CD4-positive, alpha-beta T cell (primary cell): Measurements from ENCODE around the gene RNF115. TPM values are rescaled to one million over a fixed set of nuclear protein-coding genes. Genes with fewer than 3 reads are reported as not detected.

Experiments used
- ATAC-seq: fragments of 200-7000 bp; cut with Tn5 transposase; one replicate; pipeline ENCODE4 v1.10.0; 2022; ENCODE audit warnings: mild to moderate bottlenecking; ENCODE audit not compliant: poor library complexity
- CTCF ChIA-PET: fragments of 350-600 bp; sonication (Branson Sonifier 250); formaldehyde crosslinking; loops from one replicate; lab custom pipeline; 2021; ENCODE audit warnings: antibody characterized with exemption, inconsistent platforms; lab: Charles Lee
- POLR2A ChIA-PET: fragments of 350-600 bp; sonication (Branson Sonifier 250); formaldehyde crosslinking; loops from one replicate; lab custom pipeline; 2021; ENCODE audit warnings: antibody characterized with exemption, inconsistent platforms; lab: Charles Lee
- DNase-seq, 14 experiments: peaks; one replicate each; pipeline ENCODE4 v3.0.0-alpha.2; 2013 to 2020; ENCODE audit warnings: mixed read lengths in 2 of 14
- H3K27ac ChIP-seq, 2 donors: one replicate each; pipeline versions ENCODE4 v1.5.1 to v1.7.0; 2013; ENCODE audit warnings: low read length in 2 of 2, low read depth in 1 of 2, mild to moderate bottlenecking in 1 of 2
- H3K27me3 ChIP-seq, 2 experiments: 1 replicate in 1 of 2; 2 replicates in 1 of 2; pipeline versions ENCODE4 v1.6.1 to v1.7.0; 2013; ENCODE audit warnings: low read length in 2 of 2, control low read depth in 1 of 2, mild to moderate bottlenecking in 1 of 2, moderate library complexity in 1 of 2; ENCODE audit not compliant: insufficient read depth in 2 of 2, control insufficient read depth in 1 of 2
- H3K36me3 ChIP-seq: one replicate; pipeline ENCODE4 v1.6.1; 2013; ENCODE audit warnings: low read length, control low read depth; ENCODE audit not compliant: insufficient read depth
- H3K4me1 ChIP-seq: one replicate; pipeline ENCODE4 v1.6.1; 2013; ENCODE audit warnings: low read length, control low read depth; ENCODE audit not compliant: insufficient read depth
- H3K4me3 ChIP-seq: one replicate; pipeline ENCODE4 v1.5.1; 2013; ENCODE audit warnings: mild to moderate bottlenecking, low read length, moderate library complexity
- H3K9me3 ChIP-seq, 2 experiments: 1 replicate in 1 of 2; 2 replicates in 1 of 2; pipeline versions ENCODE4 v1.6.1 to v1.7.0; 2013; ENCODE audit warnings: low read length in 2 of 2, mild to moderate bottlenecking in 2 of 2, control low read depth in 1 of 2, moderate library complexity in 1 of 2; ENCODE audit not compliant: control insufficient read depth in 1 of 2, insufficient read depth in 1 of 2
- H3K27ac Mint-ChIP-seq: one replicate; pipeline ENCODE4 v1.8.0; 2020; ENCODE audit warnings: mixed read lengths
- H3K27me3 Mint-ChIP-seq: one replicate; pipeline ENCODE4 v1.8.0; 2021; ENCODE audit warnings: mixed read lengths
- H3K36me3 Mint-ChIP-seq: one replicate; pipeline ENCODE4 v1.8.0; 2021; ENCODE audit warnings: low read depth, mixed read lengths
- H3K4me1 Mint-ChIP-seq: one replicate; pipeline ENCODE4 v1.8.0; 2021; ENCODE audit warnings: low read depth, mixed read lengths
- H3K4me3 Mint-ChIP-seq: one replicate; pipeline ENCODE4 v1.8.0; 2020; ENCODE audit warnings: mild to moderate bottlenecking, mixed read lengths
- H3K9me3 Mint-ChIP-seq: one replicate; pipeline ENCODE4 v1.8.0; 2020; ENCODE audit warnings: mixed read lengths
- intact Hi-C, 2 experiments: fragments of 100-400 bp; cut with DNase I in 1 of 2; cut with micrococcal nuclease in 1 of 2; formaldehyde crosslinking; loops; one replicate each; pipeline versions ENCODE4 v1.15.1 to v1.9.0; 2023 to 2025; cut with DNase I, micrococcal nuclease
- total RNA-seq, 174 experiments: library from RNA in 2 of 174; stranded (reverse) in 2 of 174; gene quantifications; one replicate each; pipeline ENCODE4 v1.2.3 and lab custom pipeline; 2021 to 2026
- TF ChIP-seq, protein P1 (sequence below): fragments of 200-600 bp; IDR thresholded peaks from one replicate; pipeline ENCODE4 v1.8.0; 2022; ENCODE audit warnings: antibody characterized with exemption, mild to moderate bottlenecking

The RNF115 gene
- total RNA-seq, 2 experiments from 2014 or later = 11.4 to 11.9 TPM

GRCh38 chr1:145786271-145786670 is 37.6 kb downstream of the RNF115 start:
- ATAC-seq = no peak
- H3K4me1 Mint-ChIP-seq = peaks cover 32% of the 10 kb centered on the region
- no peaks in the 10 kb centered on the region for H3K9me3 ChIP-seq
- TF ChIP-seq, protein P1, sequence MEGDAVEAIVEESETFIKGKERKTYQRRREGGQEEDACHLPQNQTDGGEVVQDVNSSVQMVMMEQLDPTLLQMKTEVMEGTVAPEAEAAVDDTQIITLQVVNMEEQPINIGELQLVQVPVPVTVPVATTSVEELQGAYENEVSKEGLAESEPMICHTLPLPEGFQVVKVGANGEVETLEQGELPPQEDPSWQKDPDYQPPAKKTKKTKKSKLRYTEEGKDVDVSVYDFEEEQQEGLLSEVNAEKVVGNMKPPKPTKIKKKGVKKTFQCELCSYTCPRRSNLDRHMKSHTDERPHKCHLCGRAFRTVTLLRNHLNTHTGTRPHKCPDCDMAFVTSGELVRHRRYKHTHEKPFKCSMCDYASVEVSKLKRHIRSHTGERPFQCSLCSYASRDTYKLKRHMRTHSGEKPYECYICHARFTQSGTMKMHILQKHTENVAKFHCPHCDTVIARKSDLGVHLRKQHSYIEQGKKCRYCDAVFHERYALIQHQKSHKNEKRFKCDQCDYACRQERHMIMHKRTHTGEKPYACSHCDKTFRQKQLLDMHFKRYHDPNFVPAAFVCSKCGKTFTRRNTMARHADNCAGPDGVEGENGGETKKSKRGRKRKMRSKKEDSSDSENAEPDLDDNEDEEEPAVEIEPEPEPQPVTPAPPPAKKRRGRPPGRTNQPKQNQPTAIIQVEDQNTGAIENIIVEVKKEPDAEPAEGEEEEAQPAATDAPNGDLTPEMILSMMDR = no peak
- peaks cover 61% of the 10 kb centered on the region for H3K36me3 Mint-ChIP-seq
- ChIA-PET CTCF (no interaction called here), POLR2A (no interaction called here)
- no peak overlapping the region for H3K4me3 ChIP-seq
- no peak overlapping the region for H3K4me3 Mint-ChIP-seq
- no peak overlapping the region for H3K27ac ChIP-seq
- H3K27me3 Mint-ChIP-seq = no peaks in the 10 kb centered on the region
- intact Hi-C loops = no loop called here
- no peak for DNase-seq
- peaks cover 27% of the 10 kb centered on the region for H3K36me3 ChIP-seq
- no peaks in the 10 kb centered on the region for H3K4me1 ChIP-seq
- H3K9me3 Mint-ChIP-seq = no peaks in the 10 kb centered on the region
- no peaks in the 10 kb centered on the region for H3K27me3 ChIP-seq
- peak overlapping the region; percentile 3 for H3K27ac Mint-ChIP-seq

GRCh38 chr1:145785547-145785946 is 38.3 kb downstream of the RNF115 start:
- Histone ChIP-seq H3K27me3 (no peaks in the 10 kb centered on the region), H3K36me3 (peaks cover 27% of the 10 kb centered on the region), H3K9me3 (no peaks in the 10 kb centered on the region), H3K4me1 (no peaks in the 10 kb centered on the region), H3K27ac (no peak overlapping the region), H3K4me3 (no peak overlapping the region)
- ChIA-PET CTCF (no interaction called here), POLR2A (no interaction called here)
- H3K27ac Mint-ChIP-seq = no peak overlapping the region
- ATAC-seq (no peak), DNase-seq (no peak)
- intact Hi-C loops = no loop called here
- no peaks in the 10 kb centered on the region for H3K9me3 Mint-ChIP-seq
- peaks cover 32% of the 10 kb centered on the region for H3K4me1 Mint-ChIP-seq
- TF ChIP-seq, protein P1 = no peak
- H3K36me3 Mint-ChIP-seq = peaks cover 67% of the 10 kb centered on the region
- no peaks in the 10 kb centered on the region for H3K27me3 Mint-ChIP-seq
- no peak overlapping the region for H3K4me3 Mint-ChIP-seq

DNA sequence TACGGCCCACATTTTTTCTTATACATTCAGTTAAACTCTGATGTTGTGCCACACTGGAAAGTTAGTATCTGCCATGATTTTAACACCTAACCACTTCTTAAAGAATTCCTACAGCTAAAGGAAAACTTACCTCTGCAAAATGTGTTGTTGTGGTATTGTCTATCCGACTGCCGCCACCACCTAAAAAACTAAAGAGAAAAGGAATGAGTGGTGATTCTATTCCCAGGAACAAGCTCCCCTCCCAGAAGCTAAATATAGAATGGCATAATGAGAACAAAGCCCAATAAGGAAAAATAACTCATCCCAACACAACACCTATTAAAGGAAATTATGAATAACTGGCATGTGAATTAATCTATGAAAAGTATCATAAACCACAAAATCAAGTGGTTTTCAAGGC is 39.5 kb downstream of the RNF115 start:
- Histone ChIP-seq H3K4me3 (no peak overlapping the region), H3K27ac (no peak overlapping the region), H3K36me3 (peaks cover 27% of the 10 kb centered on the region), H3K9me3 (no peaks in the 10 kb centered on the region), H3K27me3 (no peaks in the 10 kb centered on the region), H3K4me1 (no peaks in the 10 kb centered on the region)
- DNase-seq = no peak
- Mint-ChIP-seq H3K27ac (no peak overlapping the region), H3K36me3 (peaks cover 68% of the 10 kb centered on the region), H3K4me1 (peaks cover 32% of the 10 kb centered on the region), H3K27me3 (no peaks in the 10 kb centered on the region), H3K4me3 (no peak overlapping the region), H3K9me3 (no peaks in the 10 kb centered on the region)
- ChIA-PET POLR2A (no interaction called here), CTCF (no interaction called here)
- intact Hi-C loops = no loop called here
- ATAC-seq = no peak
- TF ChIP-seq, protein P1 = no peak
